SU-DHL-6 (cell line): ENCODE measurements around the gene MCRIP2.

ENCODE experiments used
- H2AFZ ChIP-seq: fragments of 200-600 bp; sonication (generic); 2 replicates; pipeline ENCODE4 v1.6.1; 2014; ENCODE audit warnings: low read depth, mild to moderate bottlenecking, moderate library complexity, mixed read lengths, antibody characterized with exemption, low read length; ENCODE audit not compliant: severe bottlenecking
- H3F3A ChIP-seq: fragments of 200-600 bp; shearing (Covaris generic); 2 replicates; pipeline ENCODE4 v1.6.0; 2016; ENCODE audit warnings: antibody characterized with exemption, mild to moderate bottlenecking; ENCODE audit not compliant: insufficient read depth
- H3K27ac ChIP-seq: fragments of 200-600 bp; sonication (generic); 2 replicates; pipeline ENCODE4 v1.5.1; 2016; ENCODE audit warnings: low read depth, mild to moderate bottlenecking, low read length, moderate library complexity, mixed read lengths
- H3K27me3 ChIP-seq: fragments of 200-600 bp; sonication (generic), shearing (Covaris generic); 2 replicates; pipeline ENCODE4 v1.6.0; 2014; ENCODE audit warnings: mild to moderate bottlenecking, low read length
- H3K36me3 ChIP-seq: fragments of 200-600 bp; sonication (generic); 2 replicates; pipeline ENCODE4 v1.6.1; 2014; ENCODE audit warnings: mild to moderate bottlenecking, low read length, mixed read lengths
- H3K4me2 ChIP-seq: fragments of 300-600, 200-600 bp; shearing (Covaris generic), sonication (generic); 2 replicates; pipeline ENCODE4 v1.6.0; 2014; ENCODE audit warnings: low read length, low read depth, mild to moderate bottlenecking; ENCODE audit not compliant: poor library complexity, severe bottlenecking
- H3K4me3 ChIP-seq: fragments of 200-600 bp; sonication (generic); 2 replicates; pipeline ENCODE4 v1.5.1; 2014; ENCODE audit warnings: antibody characterized with exemption, low read length, mild to moderate bottlenecking, mixed read lengths; ENCODE audit not compliant: insufficient read depth, poor library complexity, severe bottlenecking
- H3K79me2 ChIP-seq: fragments of 200-600 bp; sonication (generic); 2 replicates; pipeline ENCODE4 v1.6.1; 2014; ENCODE audit warnings: mild to moderate bottlenecking, low read length, moderate library complexity; ENCODE audit not compliant: insufficient read depth
- H3K9ac ChIP-seq: fragments of 200-600 bp; sonication (generic); 2 replicates; pipeline ENCODE4 v1.7.0; 2014; ENCODE audit warnings: mild to moderate bottlenecking, low read length
- H3K9me2 ChIP-seq: fragments of 200-600 bp; sonication (generic); replicated peaks from 2 replicates; pipeline ENCODE4 v1.6.1; 2014; ENCODE audit warnings: low read length; ENCODE audit not compliant: insufficient read depth
- H3K9me3 ChIP-seq: fragments of 200-600 bp; sonication (generic); 2 replicates; pipeline ENCODE4 v1.6.1; 2014; ENCODE audit warnings: low read length, mixed read lengths; ENCODE audit not compliant: insufficient read depth
- H4K20me1 ChIP-seq: fragments of 200-600 bp; sonication (generic); 2 replicates; pipeline ENCODE4 v1.6.1; 2014; ENCODE audit warnings: low read depth, mild to moderate bottlenecking, antibody characterized with exemption, low read length, moderate library complexity, mixed read lengths
- EZH2phosphoT487 ChIP-seq: fragments of 200-600 bp; sonication (generic), shearing (Covaris generic); conservative IDR thresholded peaks from 2 replicates; pipeline ENCODE4 v1.6.1; 2018; ENCODE audit warnings: mild to moderate bottlenecking, antibody characterized with exemption, low read length, moderate library complexity, mixed read lengths
- TF ChIP-seq, protein P1 (sequence below): fragments of 200-600 bp; sonication (generic); IDR thresholded peaks from one replicate; pipeline ENCODE4 v1.5.1; 2017; ENCODE audit warnings: antibody characterized with exemption, mild to moderate bottlenecking, low read length, moderate library complexity; ENCODE audit not compliant: insufficient read depth, poor library complexity, severe bottlenecking

The MCRIP2 gene

DNA sequence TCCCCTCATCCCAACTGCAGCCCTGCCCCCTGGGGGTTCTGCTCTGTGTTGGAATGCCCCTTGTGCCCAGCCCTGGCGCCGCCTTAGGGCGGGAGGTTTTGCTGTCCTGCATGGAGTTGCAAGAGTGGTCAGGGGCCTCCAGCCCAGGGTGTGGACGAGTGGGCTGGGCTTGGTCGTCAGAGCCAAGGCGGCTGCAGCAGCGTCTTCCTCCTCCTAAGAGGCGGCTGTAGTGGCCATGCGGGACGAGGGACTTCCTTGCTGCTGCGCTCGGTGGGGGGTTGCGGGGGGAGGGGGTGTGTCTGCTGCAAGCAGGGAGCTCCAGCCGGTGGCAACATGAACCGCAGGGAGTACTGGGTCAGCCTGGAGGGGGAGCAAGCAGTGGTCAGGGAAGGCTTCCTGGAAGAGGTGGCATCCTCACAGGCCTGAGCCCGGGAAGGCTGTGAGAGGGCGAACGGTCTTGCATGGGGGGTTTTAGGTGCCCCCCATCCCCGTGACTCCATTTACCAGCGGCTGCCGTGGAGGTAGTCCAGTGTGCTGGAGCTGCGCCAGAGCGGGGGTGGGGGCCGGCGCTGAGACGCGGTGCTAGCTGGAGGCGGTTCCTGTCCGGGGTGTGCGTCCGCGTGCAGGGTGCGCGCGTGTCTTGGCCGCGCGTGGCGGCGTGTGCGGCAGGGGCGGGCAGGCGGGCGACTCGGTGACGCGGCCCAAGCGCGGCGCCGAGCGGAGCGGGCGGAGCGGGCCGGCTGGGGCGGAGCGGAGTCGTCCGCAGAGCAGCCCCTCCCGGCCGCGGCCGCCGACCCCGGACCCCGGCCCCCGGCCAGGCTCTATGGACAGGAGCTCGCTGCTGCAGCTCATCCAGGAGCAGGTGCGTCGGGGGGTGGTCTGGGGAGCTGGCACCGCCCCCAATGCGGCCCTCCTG, 33.6 kb downstream of the MCRIP2 start, which contains the start of gene RHBDL1:
Gene RHBDL1 (plus strand): TSS at position 704 of the 916 bp plus-strand sequence. CDS start 120 bp downstream, at position 824.
- Histone ChIP-seq H3K36me3 (no peaks in the 10 kb centered on the region), H3K4me3 (no peak within 1 kb of the TSS), H3K4me2 (no peak within 1 kb of the TSS), H3K9ac (no peak within 1 kb of the TSS), H3K9me3 (no peaks in the 10 kb centered on the region), H3K27me3 (no peaks in the 10 kb centered on the region), H3K79me2 (no peaks in the 10 kb centered on the region), H4K20me1 (no peaks in the 10 kb centered on the region), H3K9me2 (no peaks in the 10 kb centered on the region), H3K27ac (no peak within 1 kb of the TSS), H2AFZ (no peak within 1 kb of the TSS), H3F3A (peaks cover 9% of the 10 kb centered on the region; the same call in 1 of the 2 replicates)
- TF ChIP-seq, protein P1, sequence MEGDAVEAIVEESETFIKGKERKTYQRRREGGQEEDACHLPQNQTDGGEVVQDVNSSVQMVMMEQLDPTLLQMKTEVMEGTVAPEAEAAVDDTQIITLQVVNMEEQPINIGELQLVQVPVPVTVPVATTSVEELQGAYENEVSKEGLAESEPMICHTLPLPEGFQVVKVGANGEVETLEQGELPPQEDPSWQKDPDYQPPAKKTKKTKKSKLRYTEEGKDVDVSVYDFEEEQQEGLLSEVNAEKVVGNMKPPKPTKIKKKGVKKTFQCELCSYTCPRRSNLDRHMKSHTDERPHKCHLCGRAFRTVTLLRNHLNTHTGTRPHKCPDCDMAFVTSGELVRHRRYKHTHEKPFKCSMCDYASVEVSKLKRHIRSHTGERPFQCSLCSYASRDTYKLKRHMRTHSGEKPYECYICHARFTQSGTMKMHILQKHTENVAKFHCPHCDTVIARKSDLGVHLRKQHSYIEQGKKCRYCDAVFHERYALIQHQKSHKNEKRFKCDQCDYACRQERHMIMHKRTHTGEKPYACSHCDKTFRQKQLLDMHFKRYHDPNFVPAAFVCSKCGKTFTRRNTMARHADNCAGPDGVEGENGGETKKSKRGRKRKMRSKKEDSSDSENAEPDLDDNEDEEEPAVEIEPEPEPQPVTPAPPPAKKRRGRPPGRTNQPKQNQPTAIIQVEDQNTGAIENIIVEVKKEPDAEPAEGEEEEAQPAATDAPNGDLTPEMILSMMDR: no peak
- TF ChIP-seq EZH2phosphoT487: no peak

DNA sequence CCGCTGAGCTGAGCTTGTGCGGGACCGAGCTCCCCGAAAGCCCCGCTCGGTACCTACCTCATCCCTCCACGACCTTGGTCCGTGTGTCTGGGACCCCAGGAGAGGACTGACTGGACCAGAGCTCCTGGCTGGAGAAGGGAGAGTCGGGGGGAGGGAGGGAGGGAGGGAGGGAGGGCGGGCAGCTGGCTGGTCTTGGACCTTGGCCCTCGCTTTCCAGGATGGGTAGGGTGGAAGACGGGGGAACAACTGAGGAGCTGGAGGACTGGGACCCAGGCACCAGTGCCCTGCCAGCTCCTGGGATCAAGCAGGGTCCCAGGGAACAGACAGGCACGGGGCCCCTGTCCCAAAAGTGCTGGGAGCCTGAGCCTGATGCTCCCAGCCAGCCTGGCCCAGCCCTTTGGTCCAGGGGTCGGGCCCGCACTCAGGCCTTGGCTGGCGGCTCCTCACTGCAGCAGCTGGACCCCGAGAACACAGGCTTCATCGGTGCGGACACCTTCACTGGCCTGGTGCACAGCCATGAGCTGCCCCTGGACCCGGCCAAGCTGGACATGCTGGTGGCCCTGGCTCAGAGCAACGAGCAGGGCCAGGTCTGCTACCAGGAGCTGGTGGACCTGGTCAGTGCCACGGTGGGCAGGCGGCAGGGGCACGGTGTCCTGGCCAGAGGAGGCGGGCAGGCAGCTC, 34.4 kb downstream of the MCRIP2 start:
- no peak overlapping the region for H3K4me2 ChIP-seq
- H3K79me2 ChIP-seq: peaks cover 3% of the 10 kb centered on the region; the same call in 1 of the 2 replicates
- no peaks in the 10 kb centered on the region for H3K36me3 ChIP-seq
- no peaks in the 10 kb centered on the region for H4K20me1 ChIP-seq
- no peaks in the 10 kb centered on the region for H3K9me3 ChIP-seq
- no peak overlapping the region for H3K4me3 ChIP-seq
- no peaks in the 10 kb centered on the region for H3K9me2 ChIP-seq
- no peak overlapping the region for H3K9ac ChIP-seq
- H3K27me3 ChIP-seq: no peaks in the 10 kb centered on the region
- H2AFZ ChIP-seq: no peak overlapping the region
- TF ChIP-seq, protein P1: no peak
- no peak for TF ChIP-seq EZH2phosphoT487
- no peak overlapping the region for H3K27ac ChIP-seq
- peaks cover 9% of the 10 kb centered on the region; the same call in 1 of the 2 replicates for H3F3A ChIP-seq

DNA sequence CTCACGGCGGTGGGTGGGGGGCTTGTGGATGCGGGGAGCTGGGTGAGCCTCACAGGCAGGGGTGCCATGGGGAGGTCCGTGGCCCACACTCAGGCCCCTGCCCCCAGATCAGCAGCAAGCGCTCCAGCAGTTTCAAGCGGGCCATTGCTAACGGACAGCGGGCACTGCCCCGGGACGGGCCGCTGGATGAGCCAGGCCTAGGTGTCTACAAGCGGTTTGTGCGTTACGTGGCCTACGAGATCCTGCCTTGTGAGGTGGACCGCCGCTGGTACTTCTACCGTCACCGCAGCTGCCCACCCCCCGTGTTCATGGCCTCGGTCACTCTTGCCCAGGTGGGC, 34.9 kb downstream of the MCRIP2 start:
- Histone ChIP-seq H2AFZ (no peak overlapping the region), H3K79me2 (peaks cover 8% of the 10 kb centered on the region; the same call in 1 of the 2 replicates), H3F3A (peaks cover 9% of the 10 kb centered on the region; the same call in 1 of the 2 replicates), H3K27ac (no peak overlapping the region), H3K9me3 (no peaks in the 10 kb centered on the region), H3K9ac (no peak overlapping the region), H3K4me3 (no peak overlapping the region), H3K27me3 (no peaks in the 10 kb centered on the region), H4K20me1 (no peaks in the 10 kb centered on the region), H3K4me2 (no peak overlapping the region), H3K9me2 (no peaks in the 10 kb centered on the region), H3K36me3 (no peaks in the 10 kb centered on the region)
- no peak for TF ChIP-seq EZH2phosphoT487
- TF ChIP-seq, protein P1: no peak
